Mucosa of stomach (tissue), 1 donor: ENCODE measurements around the gene LDB2.

Source experiments
- H3K27me3 ChIP-seq: one replicate; pipeline ENCODE4 v1.7.0; 2013; ENCODE audit warnings: mild to moderate bottlenecking, low read length; ENCODE audit not compliant: control insufficient read depth, insufficient read depth
- H3K36me3 ChIP-seq: one replicate; pipeline ENCODE4 v1.7.0; 2013; ENCODE audit warnings: low read length; ENCODE audit not compliant: control insufficient read depth, insufficient read depth
- H3K4me1 ChIP-seq: one replicate; pipeline ENCODE4 v1.7.0; 2013; ENCODE audit warnings: mild to moderate bottlenecking, low read length; ENCODE audit not compliant: control insufficient read depth, insufficient read depth
- H3K4me3 ChIP-seq: one replicate; pipeline ENCODE4 v1.7.0; 2013; ENCODE audit warnings: low read length
- H3K9ac ChIP-seq: one replicate; pipeline ENCODE4 v1.7.0; 2013; ENCODE audit warnings: mild to moderate bottlenecking, low read length, moderate library complexity
- H3K9me3 ChIP-seq: one replicate; pipeline ENCODE4 v1.7.0; 2013; ENCODE audit warnings: mild to moderate bottlenecking, low read length, moderate library complexity; ENCODE audit not compliant: control insufficient read depth
- donor health status: Pancreatic carcinoma.

The LDB2 gene

DNA sequence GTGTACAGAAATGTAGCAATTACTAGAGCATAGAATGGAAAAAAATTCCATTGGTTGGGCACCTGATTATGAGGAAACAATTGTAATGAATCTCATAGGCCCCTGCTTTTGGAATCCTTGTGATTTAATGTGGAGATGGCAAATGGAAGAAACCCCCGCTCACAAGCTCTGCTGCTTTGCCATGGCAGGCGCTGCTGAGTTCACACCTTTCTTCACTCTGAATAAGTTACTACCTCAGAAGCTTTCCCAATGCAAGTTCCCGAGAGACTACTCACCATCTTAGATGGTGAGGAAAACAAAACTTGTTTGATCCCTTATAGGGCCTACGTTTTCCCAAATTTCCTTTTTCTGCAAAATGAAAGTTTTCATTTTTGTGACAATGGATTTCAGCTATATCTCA lies 405.6 kb downstream of the LDB2 start:
- Histone ChIP-seq H3K9me3 (no peaks in the 10 kb centered on the region), H3K27me3 (no peaks in the 10 kb centered on the region), H3K4me1 (no peaks in the 10 kb centered on the region), H3K36me3 (no peaks in the 10 kb centered on the region), H3K9ac (no peak overlapping the region), H3K4me3 (no peak overlapping the region)

DNA sequence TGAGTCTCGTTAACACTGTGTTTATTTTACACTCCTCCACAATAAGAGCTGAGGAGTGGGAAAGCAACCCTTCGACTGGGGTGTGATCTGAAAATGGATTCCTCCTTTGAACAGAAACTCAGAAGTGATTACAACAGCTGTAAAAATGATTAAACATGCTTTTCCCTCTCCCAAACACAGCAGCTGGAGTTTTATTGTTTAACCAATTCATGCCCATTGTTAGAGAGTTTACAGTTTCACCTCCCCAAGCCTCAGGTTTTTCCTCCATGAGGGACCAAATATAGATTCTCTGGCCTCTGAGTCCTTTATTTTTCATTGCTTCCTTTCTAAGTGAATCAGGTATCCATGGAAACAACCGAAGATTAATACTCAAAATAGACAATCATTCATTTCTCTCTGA lies 409.2 kb downstream of the LDB2 start:
- Histone ChIP-seq H3K36me3 (no peaks in the 10 kb centered on the region), H3K4me3 (no peak overlapping the region), H3K4me1 (no peaks in the 10 kb centered on the region), H3K27me3 (no peaks in the 10 kb centered on the region), H3K9ac (no peak overlapping the region), H3K9me3 (no peaks in the 10 kb centered on the region)

GRCh38 chr4:16488084-16488483 lies 410.4 kb downstream of the LDB2 start:
- no peak overlapping the region for H3K9ac ChIP-seq
- no peaks in the 10 kb centered on the region for H3K9me3 ChIP-seq
- no peaks in the 10 kb centered on the region for H3K36me3 ChIP-seq
- no peaks in the 10 kb centered on the region for H3K27me3 ChIP-seq
- H3K4me1 ChIP-seq: no peaks in the 10 kb centered on the region
- no peak overlapping the region for H3K4me3 ChIP-seq

- no peaks in the 10 kb centered on the region for H3K9me3 ChIP-seq
- H3K4me3 ChIP-seq: no peak overlapping the region
- H3K27me3 ChIP-seq: no peaks in the 10 kb centered on the region
Measured at GRCh38 chr4:16484711-16485110, 413.7 kb downstream of the LDB2 start.

DNA sequence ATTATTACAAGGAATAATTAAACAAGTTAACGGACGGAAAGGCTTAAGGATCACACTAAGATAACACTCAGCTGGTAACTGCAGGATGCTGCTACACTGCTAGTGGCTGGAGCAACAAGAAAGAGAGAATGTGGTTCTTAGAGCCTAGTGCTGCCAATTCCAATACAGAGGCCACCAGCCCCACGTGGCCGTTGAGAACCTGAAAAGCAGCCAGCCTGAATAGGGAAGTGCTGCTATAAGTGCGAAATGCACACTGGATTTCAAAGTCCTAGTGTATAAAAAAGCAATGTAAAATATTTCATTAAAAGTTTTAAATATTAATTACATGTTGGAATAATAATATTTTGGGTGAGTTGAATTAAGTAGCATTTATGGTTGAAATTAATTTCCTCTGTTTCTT lies 414.9 kb downstream of the LDB2 start:
- Histone ChIP-seq H3K9ac (no peak overlapping the region), H3K36me3 (no peaks in the 10 kb centered on the region), H3K4me1 (no peaks in the 10 kb centered on the region), H3K4me3 (no peak overlapping the region), H3K9me3 (no peaks in the 10 kb centered on the region), H3K27me3 (no peaks in the 10 kb centered on the region)

More at GRCh38 chr4:16484711-16485110, 413.7 kb downstream of the LDB2 start:
- Histone ChIP-seq H3K4me1 (no peaks in the 10 kb centered on the region), H3K36me3 (no peaks in the 10 kb centered on the region), H3K9ac (no peak overlapping the region)

DNA sequence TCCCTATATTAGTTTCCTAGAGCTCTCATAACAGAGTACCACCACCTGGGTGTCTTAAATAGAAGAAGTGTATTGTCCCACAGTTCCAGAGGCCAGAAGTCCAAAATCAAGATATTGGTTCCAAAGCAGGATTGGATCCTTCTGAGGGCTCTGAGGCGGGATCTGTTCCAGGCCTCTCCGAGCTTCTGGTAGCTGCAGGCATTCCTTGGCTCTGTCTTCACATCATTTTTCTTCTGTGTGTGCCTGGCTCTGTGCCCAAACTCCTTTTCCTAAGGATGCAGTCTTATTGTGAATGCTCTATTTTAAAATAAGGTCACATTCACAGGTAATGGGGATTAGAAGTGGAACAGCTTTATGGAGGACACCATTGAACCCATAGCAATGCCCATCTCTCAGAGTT lies 418.4 kb downstream of the LDB2 start:
- H3K9me3 ChIP-seq: no peaks in the 10 kb centered on the region
- no peaks in the 10 kb centered on the region for H3K27me3 ChIP-seq
- no peak overlapping the region for H3K4me3 ChIP-seq
- no peak overlapping the region for H3K9ac ChIP-seq
- H3K36me3 ChIP-seq: no peaks in the 10 kb centered on the region
- H3K4me1 ChIP-seq: no peaks in the 10 kb centered on the region

- H3K36me3 ChIP-seq: no peaks in the 10 kb centered on the region
- H3K9me3 ChIP-seq: no peaks in the 10 kb centered on the region
- no peak overlapping the region for H3K9ac ChIP-seq
Measured at GRCh38 chr4:16472537-16472936, 425.9 kb downstream of the LDB2 start.

GRCh38 chr4:16467061-16467460 lies 431.4 kb downstream of the LDB2 start:
- H3K27me3 ChIP-seq: no peaks in the 10 kb centered on the region
- no peaks in the 10 kb centered on the region for H3K9me3 ChIP-seq
- H3K4me1 ChIP-seq: no peaks in the 10 kb centered on the region
- no peak overlapping the region for H3K4me3 ChIP-seq
- H3K36me3 ChIP-seq: no peaks in the 10 kb centered on the region
- no peak overlapping the region for H3K9ac ChIP-seq

More at GRCh38 chr4:16472537-16472936, 425.9 kb downstream of the LDB2 start:
- no peaks in the 10 kb centered on the region for H3K27me3 ChIP-seq
- H3K4me3 ChIP-seq: no peak overlapping the region
- H3K4me1 ChIP-seq: no peaks in the 10 kb centered on the region

GRCh38 chr4:16466581-16466980 lies 431.9 kb downstream of the LDB2 start:
- Histone ChIP-seq H3K4me1 (no peaks in the 10 kb centered on the region), H3K9ac (no peak overlapping the region), H3K9me3 (no peaks in the 10 kb centered on the region), H3K27me3 (no peaks in the 10 kb centered on the region), H3K4me3 (no peak overlapping the region), H3K36me3 (no peaks in the 10 kb centered on the region)

GRCh38 chr4:16464651-16465050 lies 433.8 kb downstream of the LDB2 start:
- Histone ChIP-seq H3K9ac (no peak overlapping the region), H3K9me3 (no peaks in the 10 kb centered on the region), H3K4me1 (no peaks in the 10 kb centered on the region), H3K4me3 (no peak overlapping the region), H3K36me3 (no peaks in the 10 kb centered on the region), H3K27me3 (no peaks in the 10 kb centered on the region)

DNA sequence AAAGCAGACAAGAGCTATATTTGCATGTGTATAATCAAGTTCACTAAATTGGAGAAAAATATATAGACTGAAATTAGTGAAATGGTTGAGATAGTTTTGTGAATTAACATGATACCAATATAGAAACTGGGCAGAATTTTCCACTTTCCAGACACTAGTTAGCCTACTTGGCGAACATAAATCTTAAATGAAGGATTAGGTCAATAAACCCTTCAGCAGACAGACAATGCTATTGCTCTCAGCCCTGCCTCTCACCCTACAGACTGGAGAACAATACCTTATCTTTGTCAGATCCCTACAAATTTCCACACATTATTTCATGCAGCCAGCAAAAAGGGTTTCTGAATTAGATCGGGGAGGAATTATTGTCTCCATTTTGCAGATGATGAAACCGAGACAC lies 435.8 kb downstream of the LDB2 start:
- no peak overlapping the region for H3K9ac ChIP-seq
- H3K4me3 ChIP-seq: no peak overlapping the region
- H3K27me3 ChIP-seq: no peaks in the 10 kb centered on the region
- no peaks in the 10 kb centered on the region for H3K36me3 ChIP-seq
- no peaks in the 10 kb centered on the region for H3K9me3 ChIP-seq
- no peaks in the 10 kb centered on the region for H3K4me1 ChIP-seq

DNA sequence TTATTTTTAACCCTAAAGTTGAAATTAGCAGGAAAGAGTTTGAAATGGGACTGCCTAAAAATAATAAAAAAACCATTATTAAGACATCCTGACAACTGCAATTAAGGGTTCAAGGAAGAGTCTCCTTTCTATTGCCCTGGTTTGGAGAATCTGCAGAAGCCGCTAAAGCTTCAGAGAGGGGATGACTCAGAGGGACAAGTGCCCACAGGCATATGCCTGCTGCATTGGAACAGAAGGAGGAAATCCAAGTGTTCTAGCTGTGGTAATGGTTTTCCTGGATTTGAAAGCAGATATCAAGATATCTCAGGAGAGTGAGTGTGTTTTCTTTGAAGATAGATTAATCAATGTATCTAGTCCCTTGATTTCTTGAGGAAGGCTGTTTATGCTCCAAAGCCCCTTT lies 437.1 kb downstream of the LDB2 start:
- H3K36me3 ChIP-seq: no peaks in the 10 kb centered on the region
- no peak overlapping the region for H3K9ac ChIP-seq
- no peaks in the 10 kb centered on the region for H3K9me3 ChIP-seq
- H3K4me3 ChIP-seq: no peak overlapping the region
- H3K4me1 ChIP-seq: no peaks in the 10 kb centered on the region
- no peaks in the 10 kb centered on the region for H3K27me3 ChIP-seq

DNA sequence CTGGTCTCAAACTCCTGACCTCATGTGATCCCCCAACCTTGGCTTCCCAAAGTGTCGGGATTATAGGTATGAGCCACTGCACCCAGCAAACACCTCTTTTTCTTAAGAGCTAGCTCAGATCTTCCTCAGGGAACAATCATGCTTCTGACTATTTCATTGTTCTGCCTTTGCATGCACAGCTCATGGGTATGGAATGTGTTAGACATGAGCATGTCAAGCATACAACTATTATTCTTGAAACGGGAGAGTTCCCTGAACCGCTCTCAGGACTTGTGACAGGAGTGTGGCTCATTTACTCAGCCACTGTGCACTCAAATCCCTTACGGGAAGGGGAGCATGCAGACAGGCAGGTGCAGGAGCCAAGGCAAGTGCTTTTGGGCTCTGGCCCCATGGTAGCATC lies 440.5 kb downstream of the LDB2 start:
- no peaks in the 10 kb centered on the region for H3K36me3 ChIP-seq
- no peaks in the 10 kb centered on the region for H3K27me3 ChIP-seq
- no peak overlapping the region for H3K9ac ChIP-seq
- H3K9me3 ChIP-seq: no peaks in the 10 kb centered on the region
- no peak overlapping the region for H3K4me3 ChIP-seq
- H3K4me1 ChIP-seq: no peaks in the 10 kb centered on the region
